Prostate gland (tissue), 2 donors: ENCODE measurements around the gene ELAC1. TPM values are rescaled to one million over a fixed set of nuclear protein-coding genes. Genes with fewer than 3 reads are reported as not detected.

Experiments
- DNase-seq: peaks from one replicate; pipeline ENCODE4 v3.0.0-alpha.2; 2019; ENCODE audit warnings: low spot score
- H3K27ac ChIP-seq, 2 donors: fragments of 200-600 bp; sonication (generic); 2 replicates each; pipeline ENCODE4 v1.5.1; 2017 to 2019
- H3K27me3 ChIP-seq: fragments of 200-600 bp; sonication (generic); replicated peaks from 2 replicates; pipeline ENCODE4 v1.5.1; 2019; ENCODE audit not compliant: insufficient read depth
- H3K36me3 ChIP-seq, 2 donors: fragments of 200-600 bp; sonication (generic); 1 replicate in 1 of 2; 2 replicates in 1 of 2; pipeline versions ENCODE4 v1.5.1 to v1.8.1; 2017 to 2019
- H3K4me1 ChIP-seq: fragments of 200-600 bp; sonication (generic); replicated peaks from 2 replicates; pipeline ENCODE4 v1.5.1; 2019
- H3K4me3 ChIP-seq, 2 donors: fragments of 200-600 bp; sonication (generic); 2 replicates each; pipeline ENCODE4 v1.5.1; 2017 to 2019
- H3K9me3 ChIP-seq: fragments of 200-600 bp; sonication (generic); 2 replicates; pipeline ENCODE4 v1.5.1; 2017
- POLR2A ChIP-seq: fragments of 450-650 bp; IDR thresholded peaks from one replicate; pipeline ENCODE4 v1.6.1; 2016; ENCODE audit warnings: antibody characterized with exemption, mild to moderate bottlenecking
- POLR2AphosphoS5 ChIP-seq: sonication (generic); formaldehyde crosslinking; IDR thresholded peaks from one replicate; pipeline ENCODE4 v1.6.1; 2017; ENCODE audit warnings: antibody characterized with exemption
- WGBS: methylation state at CpG from one replicate; pipeline ENCODE4 v1.1.5; 2018; 5-methylcytosine and 5-hydroxymethylcytosine counted together
- intact Hi-C: fragments of 100-400 bp; cut with DNase I; formaldehyde crosslinking; loops from one replicate; pipeline ENCODE4 v1.14.2; 2022
- total RNA-seq, 2 donors: library from RNA; depleted of rRNA; stranded (reverse); fragments of >200 nt; gene quantifications; one replicate each; pipeline ENCODE4 v1.1.0, GENCODE V29; 2016
- TF ChIP-seq, protein P1 (sequence below), 4 experiments: fragments of 200-600 bp in 2 of 4; fragments of 450-650 bp in 2 of 4; sonication (generic) in 2 of 4; IDR thresholded peaks; 1 replicate in 3 of 4; 2 replicates in 1 of 4; pipeline ENCODE4 v1.5.1; 2016 to 2019; ENCODE audit warnings: antibody characterized with exemption in 4 of 4, mild to moderate bottlenecking in 2 of 4, moderate library complexity in 2 of 4

Gene ELAC1
- total RNA-seq, 2 donors from 2014 or later, result 7.1 to 16.0 TPM

DNA sequence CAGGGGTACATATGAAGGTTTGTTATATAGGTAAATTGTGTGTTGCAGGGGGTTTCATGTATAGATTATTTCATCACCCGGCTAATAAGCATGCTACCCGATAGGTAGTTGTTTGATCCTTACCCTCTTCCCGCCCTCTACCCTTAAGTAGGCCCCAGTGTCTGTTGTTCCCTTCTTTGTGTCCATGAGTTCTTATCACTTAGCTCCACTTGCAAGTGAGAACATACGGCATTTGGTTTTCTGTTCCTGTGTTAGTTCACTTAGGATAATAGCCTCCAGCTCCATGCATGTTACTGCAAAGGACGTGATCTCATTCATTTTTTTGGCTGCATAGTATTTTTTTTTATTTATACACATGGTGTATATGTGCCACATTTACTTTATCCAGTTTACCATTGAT is 34.2 kb upstream of the ELAC1 start:
- no peak for DNase-seq
- no peaks in the 10 kb centered on the region for H3K9me3 ChIP-seq
- H3K4me3 ChIP-seq, result no peak overlapping the region
- no peaks in the 10 kb centered on the region for H3K36me3 ChIP-seq
- H3K4me1 ChIP-seq, result no peaks in the 10 kb centered on the region
- intact Hi-C loops, result no loop called here
- H3K27me3 ChIP-seq, result no peaks in the 10 kb centered on the region
- TF ChIP-seq POLR2AphosphoS5 (no peak), POLR2A (no peak)
- TF ChIP-seq, protein P1, sequence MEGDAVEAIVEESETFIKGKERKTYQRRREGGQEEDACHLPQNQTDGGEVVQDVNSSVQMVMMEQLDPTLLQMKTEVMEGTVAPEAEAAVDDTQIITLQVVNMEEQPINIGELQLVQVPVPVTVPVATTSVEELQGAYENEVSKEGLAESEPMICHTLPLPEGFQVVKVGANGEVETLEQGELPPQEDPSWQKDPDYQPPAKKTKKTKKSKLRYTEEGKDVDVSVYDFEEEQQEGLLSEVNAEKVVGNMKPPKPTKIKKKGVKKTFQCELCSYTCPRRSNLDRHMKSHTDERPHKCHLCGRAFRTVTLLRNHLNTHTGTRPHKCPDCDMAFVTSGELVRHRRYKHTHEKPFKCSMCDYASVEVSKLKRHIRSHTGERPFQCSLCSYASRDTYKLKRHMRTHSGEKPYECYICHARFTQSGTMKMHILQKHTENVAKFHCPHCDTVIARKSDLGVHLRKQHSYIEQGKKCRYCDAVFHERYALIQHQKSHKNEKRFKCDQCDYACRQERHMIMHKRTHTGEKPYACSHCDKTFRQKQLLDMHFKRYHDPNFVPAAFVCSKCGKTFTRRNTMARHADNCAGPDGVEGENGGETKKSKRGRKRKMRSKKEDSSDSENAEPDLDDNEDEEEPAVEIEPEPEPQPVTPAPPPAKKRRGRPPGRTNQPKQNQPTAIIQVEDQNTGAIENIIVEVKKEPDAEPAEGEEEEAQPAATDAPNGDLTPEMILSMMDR (IDR thresholded peaks at IDR 0.05), result no peak
- no peak overlapping the region for H3K27ac ChIP-seq
- 95% methylated on average over 5 of the region's 5 CpGs for WGBS

DNA sequence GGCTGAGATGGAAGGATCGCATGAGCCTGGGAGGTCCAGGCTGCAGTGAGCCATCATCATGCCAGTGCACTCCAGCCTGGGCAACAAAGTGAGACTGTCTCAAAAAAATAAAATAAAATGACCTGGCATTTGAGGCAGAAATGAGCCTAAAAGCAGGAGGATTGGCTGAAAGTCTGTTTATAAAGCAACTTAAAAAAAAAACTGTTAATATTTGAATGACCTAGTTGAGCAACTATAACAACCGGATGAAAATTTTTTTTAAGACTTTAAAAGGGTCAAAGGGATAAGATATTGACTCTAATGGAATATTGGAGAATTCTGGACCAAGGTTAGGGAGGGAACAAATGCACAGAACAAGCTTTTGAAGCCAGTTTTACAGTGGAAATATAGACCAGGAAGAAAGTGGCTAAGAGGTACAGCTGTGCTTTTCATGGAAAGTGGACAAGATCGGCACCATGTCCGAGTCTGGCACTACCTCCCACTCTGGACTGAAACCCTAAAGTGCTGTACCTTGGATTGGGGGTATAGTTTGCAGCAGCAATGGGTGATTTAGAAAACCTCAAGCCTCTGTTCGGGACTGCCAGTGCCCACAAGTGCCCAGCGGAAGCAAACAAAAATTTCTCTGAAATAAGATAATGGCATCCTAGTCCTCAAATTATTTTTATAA is 33.2 kb upstream of the ELAC1 start:
- Histone ChIP-seq H3K9me3 (no peaks in the 10 kb centered on the region), H3K4me3 (no peak overlapping the region), H3K27me3 (no peaks in the 10 kb centered on the region), H3K36me3 (no peaks in the 10 kb centered on the region), H3K4me1 (no peaks in the 10 kb centered on the region), H3K27ac (no peak overlapping the region)
- 94% methylated on average over 6 of the region's 6 CpGs for WGBS
- no peak for DNase-seq
- TF ChIP-seq, protein P1 (IDR thresholded peaks at IDR 0.05), result no peak
- TF ChIP-seq POLR2AphosphoS5 (no peak), POLR2A (no peak)
- intact Hi-C loops, result no loop called here

DNA sequence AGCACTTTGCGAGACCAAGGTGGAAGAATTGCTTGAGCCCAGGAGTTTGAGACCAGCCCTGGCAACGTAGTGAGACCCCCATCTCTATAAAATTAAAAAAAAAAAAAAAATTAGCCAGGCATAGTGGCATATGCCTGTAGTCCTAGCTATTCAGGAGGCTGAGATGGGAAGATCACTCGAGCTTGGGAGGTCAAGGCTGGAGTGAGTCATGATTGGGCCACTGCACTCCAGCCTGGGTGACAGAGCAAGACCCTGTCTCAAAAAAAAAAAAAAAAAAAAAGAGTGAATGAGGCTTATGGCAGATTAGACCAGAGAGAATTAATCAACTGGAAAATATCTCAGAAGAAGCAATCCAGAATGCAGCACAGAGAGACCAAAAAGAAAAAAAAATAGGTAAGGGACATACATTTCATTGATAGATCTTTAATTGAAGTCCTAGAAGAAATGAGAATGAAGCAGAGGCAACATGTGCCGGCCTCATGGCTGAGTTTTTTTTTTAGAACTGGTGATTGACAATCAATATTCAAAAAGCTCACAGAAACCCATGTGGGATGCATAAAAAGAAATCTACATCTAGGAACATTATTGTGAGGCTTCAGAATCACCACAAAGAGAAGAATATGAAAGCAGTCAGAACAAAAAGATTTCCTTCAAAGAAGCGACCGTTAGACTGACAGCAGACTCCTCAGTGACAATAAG is 32.2 kb upstream of the ELAC1 start:
- Histone ChIP-seq H3K9me3 (no peaks in the 10 kb centered on the region), H3K4me1 (no peaks in the 10 kb centered on the region), H3K36me3 (no peaks in the 10 kb centered on the region), H3K4me3 (no peak overlapping the region), H3K27ac (no peak overlapping the region), H3K27me3 (no peaks in the 10 kb centered on the region)
- WGBS, result 93% methylated on average over 6 of the region's 6 CpGs
- intact Hi-C loops, result no loop called here
- TF ChIP-seq POLR2AphosphoS5 (no peak), POLR2A (no peak)
- TF ChIP-seq, protein P1 (IDR thresholded peaks at IDR 0.05), result no peak
- no peak for DNase-seq

DNA sequence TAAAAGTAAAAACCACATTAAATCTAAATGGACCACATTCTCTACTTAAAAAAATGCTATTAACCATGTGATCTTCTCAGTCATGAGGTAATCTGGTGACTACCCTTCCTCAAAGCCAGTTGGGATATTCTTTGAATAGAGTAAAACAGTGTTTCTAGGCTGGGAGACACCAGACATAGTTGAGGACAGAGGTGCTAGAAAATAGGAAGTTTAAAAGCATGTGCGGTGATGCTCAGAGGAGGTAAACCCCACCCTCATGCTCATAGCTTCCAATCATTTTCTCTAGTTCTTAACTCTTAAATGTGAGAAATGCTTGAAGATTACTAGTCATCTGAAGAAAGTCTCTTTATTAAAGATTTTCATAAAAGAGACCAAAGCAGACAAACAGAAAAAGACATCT is 30.7 kb upstream of the ELAC1 start:
- Histone ChIP-seq H3K9me3 (no peaks in the 10 kb centered on the region), H3K36me3 (no peaks in the 10 kb centered on the region), H3K27ac (no peak overlapping the region), H3K4me3 (no peak overlapping the region), H3K27me3 (no peaks in the 10 kb centered on the region), H3K4me1 (no peaks in the 10 kb centered on the region)
- intact Hi-C loops, result no loop called here
- WGBS, result 97% methylated on average over 1 of the region's 1 CpG
- no peak for DNase-seq
- TF ChIP-seq POLR2A (no peak), POLR2AphosphoS5 (no peak)
- TF ChIP-seq, protein P1 (IDR thresholded peaks at IDR 0.05), result no peak

DNA sequence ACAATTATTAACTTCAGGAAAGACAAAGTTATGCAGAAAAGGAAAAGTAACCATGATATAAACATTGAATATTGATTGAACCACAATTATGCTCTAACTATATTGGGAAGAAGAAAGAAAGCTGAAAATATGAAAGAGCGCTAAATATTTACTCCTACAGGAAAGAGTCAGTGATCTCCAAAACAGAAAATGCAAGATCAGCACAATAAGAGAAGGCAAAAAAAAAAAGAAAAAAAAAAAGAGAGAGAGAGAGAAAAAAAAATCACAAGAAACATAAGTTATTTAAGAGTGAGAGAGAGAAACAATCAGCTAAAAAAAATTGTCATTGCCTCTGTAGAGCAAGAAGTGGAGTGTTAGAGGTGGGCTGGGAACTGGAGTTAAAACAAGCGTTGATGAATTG is 28.9 kb upstream of the ELAC1 start:
- Histone ChIP-seq H3K27ac (no peak overlapping the region), H3K4me1 (no peaks in the 10 kb centered on the region), H3K4me3 (no peak overlapping the region), H3K36me3 (no peaks in the 10 kb centered on the region), H3K27me3 (no peaks in the 10 kb centered on the region), H3K9me3 (no peaks in the 10 kb centered on the region)
- DNase-seq, result no peak
- intact Hi-C loops, result no loop called here
- WGBS, result 91% methylated on average over 2 of the region's 2 CpGs
- TF ChIP-seq, protein P1 (IDR thresholded peaks at IDR 0.05), result no peak
- TF ChIP-seq POLR2A (no peak), POLR2AphosphoS5 (no peak)
